B cell (primary cell): ENCODE data around the gene YAP1. TPM values are rescaled to one million over a fixed set of nuclear protein-coding genes. Genes with fewer than 3 reads are reported as not detected.

ENCODE experiments used
- ATAC-seq: fragments of 200-7000 bp; cut with Tn5 transposase; one replicate; pipeline ENCODE4 v1.10.0; 2021; ENCODE audit warnings: low read depth, mild to moderate bottlenecking, moderate number of reproducible peaks, moderate library complexity
- CTCF ChIA-PET: fragments of 350-600 bp; sonication (Branson Sonifier 250); formaldehyde crosslinking; loops from one replicate; lab custom pipeline; 2021; ENCODE audit warnings: antibody characterized with exemption, inconsistent platforms; lab: Charles Lee
- POLR2A ChIA-PET: fragments of 350-600 bp; sonication (Branson Sonifier 250); formaldehyde crosslinking; loops from one replicate; lab custom pipeline; 2021; ENCODE audit warnings: antibody characterized with exemption; lab: Charles Lee
- DNase-seq: peaks from one replicate; pipeline ENCODE4 v3.0.0; 2013
- H2AFZ ChIP-seq: 2 replicates; pipeline ENCODE4 v1.6.1; 2012; ENCODE audit warnings: mild to moderate bottlenecking, low read depth, low read length; ENCODE audit not compliant: insufficient read depth, poor library complexity, severe bottlenecking
- H3K27ac ChIP-seq, 2 donors: 1 replicate in 1 of 2; 2 replicates in 1 of 2; pipeline ENCODE4 v1.5.1; 2012 to 2013; ENCODE audit warnings: low read length in 2 of 2, mild to moderate bottlenecking in 2 of 2, moderate library complexity in 1 of 2
- H3K27me3 ChIP-seq, 4 experiments: fragments of 200-600 bp in 1 of 4; sonication (generic) in 1 of 4; replicated peaks in 1 of 4; 1 replicate in 2 of 4; 2 replicates in 2 of 4; pipeline versions ENCODE4 v1.6.1 to v1.7.0; 2013 to 2016; ENCODE audit warnings: low read length in 3 of 4, mild to moderate bottlenecking in 2 of 4, mixed read lengths in 1 of 4, moderate library complexity in 1 of 4; ENCODE audit not compliant: insufficient read depth in 4 of 4, control insufficient read depth in 3 of 4; ENCODE audit errors: control extremely low read depth in 1 of 4
- H3K36me3 ChIP-seq, 2 experiments: replicated peaks in 1 of 2; 1 replicate in 1 of 2; 2 replicates in 1 of 2; pipeline versions ENCODE4 v1.6.1 to v1.7.1; 2013; ENCODE audit warnings: low read length in 1 of 2; ENCODE audit not compliant: insufficient read depth in 2 of 2, control insufficient read depth in 1 of 2; ENCODE audit errors: control extremely low read depth in 1 of 2, extremely low read depth in 1 of 2
- H3K4me1 ChIP-seq, 2 donors: fragments of 200-600 bp in 1 of 2; sonication (generic) in 1 of 2; 1 replicate in 1 of 2; 2 replicates in 1 of 2; pipeline versions ENCODE4 v1.5.1 to v1.6.1; 2013 to 2017; ENCODE audit warnings: low read length in 2 of 2; ENCODE audit not compliant: control insufficient read depth in 2 of 2, insufficient read depth in 2 of 2
- H3K4me2 ChIP-seq: replicated peaks from 2 replicates; pipeline ENCODE3; 2012; ENCODE audit warnings: mild to moderate bottlenecking, low read depth, low read length; ENCODE audit not compliant: poor library complexity, severe bottlenecking
- H3K4me3 ChIP-seq, 5 experiments: fragments of 200-600 bp in 1 of 5; sonication (generic) in 1 of 5; 1 replicate in 3 of 5; 2 replicates in 2 of 5; pipeline versions ENCODE4 v1.5.1 to v1.7.0; 2011 to 2016; ENCODE audit warnings: low read length in 4 of 5, mild to moderate bottlenecking in 4 of 5, low read depth in 2 of 5, control low read depth in 1 of 5, moderate library complexity in 1 of 5; ENCODE audit not compliant: insufficient read depth in 1 of 5; ENCODE audit errors: control extremely low read depth in 1 of 5, extremely low read depth in 1 of 5
- H3K79me2 ChIP-seq: fragments of 200-600 bp; sonication (generic); one replicate; pipeline ENCODE4 v1.6.0; 2016; ENCODE audit warnings: low read length; ENCODE audit not compliant: control insufficient read depth, insufficient read depth
- H3K9ac ChIP-seq: fragments of 200-600 bp; sonication (generic); 2 replicates; pipeline ENCODE4 v1.6.1; 2017; ENCODE audit warnings: mild to moderate bottlenecking, low read length, moderate library complexity
- H3K9me3 ChIP-seq, 3 donors: one replicate each; pipeline versions ENCODE4 v1.6.1 to v1.7.1; 2013; ENCODE audit warnings: low read length in 2 of 3; ENCODE audit not compliant: control insufficient read depth in 2 of 3, insufficient read depth in 1 of 3; ENCODE audit errors: control extremely low read depth in 1 of 3
- H4K20me1 ChIP-seq: 2 replicates; pipeline ENCODE4 v1.6.0; 2012; ENCODE audit warnings: mild to moderate bottlenecking, low read length; ENCODE audit not compliant: insufficient read depth, control insufficient read depth, poor library complexity, severe bottlenecking
- H3K27ac Mint-ChIP-seq: one replicate; pipeline ENCODE4 v1.8.0; 2021; ENCODE audit warnings: mixed read lengths
- H3K27me3 Mint-ChIP-seq: one replicate; pipeline ENCODE4 v1.8.0; 2021; ENCODE audit warnings: mixed read lengths
- H3K4me1 Mint-ChIP-seq: one replicate; pipeline ENCODE4 v1.8.0; 2021; ENCODE audit warnings: mixed read lengths
- H3K4me3 Mint-ChIP-seq: one replicate; pipeline ENCODE4 v1.8.0; 2021; ENCODE audit warnings: mixed read lengths
- H3K9me3 Mint-ChIP-seq: one replicate; pipeline ENCODE4 v1.8.0; 2022; ENCODE audit warnings: mixed read lengths; ENCODE audit not compliant: insufficient read depth
- CTCF ChIP-seq: fragments of 200-600 bp; IDR thresholded peaks from one replicate; pipeline ENCODE4 v1.8.0; 2022; ENCODE audit warnings: antibody characterized with exemption, mild to moderate bottlenecking
- EZH2 ChIP-seq: IDR thresholded peaks from 2 replicates; pipeline ENCODE4 v1.6.1; 2012; ENCODE audit warnings: borderline replicate concordance, low read depth, mild to moderate bottlenecking, moderate library complexity, low read length; ENCODE audit not compliant: insufficient read depth, poor library complexity, severe bottlenecking
- WGBS: methylation state at CpG from one replicate; pipeline ENCODE4 v1.1.5; 2013; ENCODE audit warnings: missing lambda C conversion rate; ENCODE audit not compliant: insufficient coverage; 5-methylcytosine and 5-hydroxymethylcytosine counted together
- intact Hi-C: fragments of 100-400 bp; cut with micrococcal nuclease; formaldehyde crosslinking; loops from one replicate; pipeline ENCODE4 v1.10.0; 2022
- polyA plus RNA-seq: library from polyadenylated mRNA; depleted of rRNA; stranded (reverse); fragments of >200 nt; gene quantifications from 2 replicates; pipeline ENCODE4 v1.2.3, GENCODE V29; 2012
- total RNA-seq, 2 donors: library from RNA; stranded (reverse); fragments of 120-200 nt in 1 of 2; gene quantifications; 1 replicate in 1 of 2; 2 replicates in 1 of 2; pipeline versions ENCODE4 v1.2.3 to v1.2.4, GENCODE V29; 2013 to 2022

The YAP1 gene
- total and polyA plus RNA-seq, 2 donors (not counting 1 experiment from before 2014, with no cell fraction given) = not detected

- H3K4me1 Mint-ChIP-seq = no peaks in the 10 kb centered on the region
- no peaks in the 10 kb centered on the region for H4K20me1 ChIP-seq
- H3K4me2 ChIP-seq = no peak overlapping the region
- DNase-seq (no peak), ATAC-seq (no peak)
- H2AFZ ChIP-seq = no peak overlapping the region
- no peaks in the 10 kb centered on the region for H3K36me3 ChIP-seq
- ChIA-PET CTCF (no interaction called here), POLR2A (no interaction called here)
- H3K4me3 ChIP-seq = no peak overlapping the region
- peaks cover 0 to 4% (median 1%) of the 10 kb centered on the region in 4 experiments for H3K27me3 ChIP-seq
- no peaks in the 10 kb centered on the region for H3K9me3 Mint-ChIP-seq
- no peaks in the 10 kb centered on the region for H3K9me3 ChIP-seq
- H3K79me2 ChIP-seq = no peaks in the 10 kb centered on the region
- H3K27ac ChIP-seq = no peak overlapping the region
- no peaks in the 10 kb centered on the region for H3K4me1 ChIP-seq
- no peak overlapping the region for H3K27ac Mint-ChIP-seq
- TF ChIP-seq CTCF (no peak), EZH2 (no peak)
- intact Hi-C loops = no loop called here
- WGBS = no CpG with 5 or more reads among the region's 1 CpG
- peaks cover 34% of the 10 kb centered on the region for H3K27me3 Mint-ChIP-seq
- H3K9ac ChIP-seq = no peak overlapping the region
- H3K4me3 Mint-ChIP-seq = no peak overlapping the region
Measured at GRCh38 chr11:102194990-102195389, 84.7 kb downstream of the YAP1 start.

GRCh38 chr11:102196351-102196750 lies 86.1 kb downstream of the YAP1 start:
- Histone ChIP-seq H2AFZ (no peak overlapping the region), H3K4me1 (no peaks in the 10 kb centered on the region), H3K36me3 (no peaks in the 10 kb centered on the region), H3K9ac (no peak overlapping the region), H3K4me3 (no peak overlapping the region), H4K20me1 (no peaks in the 10 kb centered on the region), H3K4me2 (no peak overlapping the region), H3K9me3 (no peaks in the 10 kb centered on the region), H3K27me3 (peaks cover 0 to 2% (median 0%) of the 10 kb centered on the region in 4 experiments), H3K79me2 (no peaks in the 10 kb centered on the region), H3K27ac (no peak overlapping the region)
- H3K4me1 Mint-ChIP-seq = no peaks in the 10 kb centered on the region
- H3K4me3 Mint-ChIP-seq = no peak overlapping the region
- CTCF ChIA-PET = no interaction called here
- no peak for DNase-seq
- no peak for TF ChIP-seq EZH2
- TF ChIP-seq CTCF = no peak
- H3K27ac Mint-ChIP-seq = no peak overlapping the region
- H3K27me3 Mint-ChIP-seq = peaks cover 36% of the 10 kb centered on the region
- intact Hi-C loops = no loop called here
- POLR2A ChIA-PET = no interaction called here
- no peaks in the 10 kb centered on the region for H3K9me3 Mint-ChIP-seq
- no CpG with 5 or more reads among the region's 1 CpG for WGBS
- ATAC-seq = no peak
